Loucy (cell line): ENCODE measurements around the gene GTF3C4.

Source experiments
- H2AFZ ChIP-seq: fragments of 200-600 bp; sonication (generic); 2 replicates; pipeline ENCODE4 v1.6.0; 2016; ENCODE audit warnings: antibody characterized with exemption, mild to moderate bottlenecking, low read length, moderate library complexity
- H3F3A ChIP-seq: fragments of 200-600 bp; 2 replicates; pipeline ENCODE4 v1.6.0; 2016; ENCODE audit warnings: antibody characterized with exemption, low read depth, mild to moderate bottlenecking
- H3K27me3 ChIP-seq: fragments of 200-600 bp; sonication (generic); 2 replicates; pipeline ENCODE4 v1.6.1; 2014; ENCODE audit warnings: low read length, mild to moderate bottlenecking; ENCODE audit not compliant: insufficient read depth, poor library complexity, severe bottlenecking
- H3K36me3 ChIP-seq: fragments of 200-600 bp; sonication (generic); 2 replicates; pipeline ENCODE4 v1.6.1; 2016; ENCODE audit warnings: low read length; ENCODE audit not compliant: insufficient read depth
- H3K4me1 ChIP-seq: fragments of 200-600 bp; sonication (generic); 2 replicates; pipeline ENCODE4 v1.5.1; 2014; ENCODE audit warnings: low read length, mild to moderate bottlenecking; ENCODE audit not compliant: insufficient read depth, poor library complexity, severe bottlenecking
- H3K4me2 ChIP-seq: fragments of 200-600 bp; sonication (generic); 2 replicates; pipeline ENCODE4 v1.6.0; 2014; ENCODE audit warnings: antibody characterized with exemption, low read length, low read depth, mild to moderate bottlenecking; ENCODE audit not compliant: poor library complexity, severe bottlenecking
- H3K4me3 ChIP-seq: fragments of 200-600 bp; sonication (generic); 2 replicates; pipeline ENCODE4 v1.5.1; 2014; ENCODE audit warnings: low read length, mild to moderate bottlenecking, mixed read lengths; ENCODE audit not compliant: poor library complexity, severe bottlenecking
- H3K79me2 ChIP-seq: fragments of 200-600 bp; sonication (generic); 2 replicates; pipeline ENCODE4 v1.6.1; 2014; ENCODE audit warnings: low read length; ENCODE audit not compliant: insufficient read depth
- H3K9ac ChIP-seq: fragments of 200-600 bp; sonication (generic); 2 replicates; pipeline ENCODE4 v1.6.0; 2014; ENCODE audit warnings: mild to moderate bottlenecking, low read depth, low read length, moderate library complexity; ENCODE audit not compliant: poor library complexity, severe bottlenecking
- H3K9me2 ChIP-seq: fragments of 200-600 bp; sonication (generic); replicated peaks from 2 replicates; pipeline ENCODE4 v1.6.1; 2016; ENCODE audit warnings: low read depth, low read length, mixed read lengths
- H3K9me3 ChIP-seq: fragments of 200-600 bp; sonication (generic); 2 replicates; pipeline ENCODE4 v1.6.1; 2014; ENCODE audit warnings: mild to moderate bottlenecking, antibody characterized with exemption, low read length, low read depth; ENCODE audit not compliant: insufficient read depth
- H4K20me1 ChIP-seq: fragments of 200-600 bp; sonication (generic); 2 replicates; pipeline ENCODE4 v1.6.0; 2014; ENCODE audit warnings: antibody characterized with exemption, low read length, mild to moderate bottlenecking; ENCODE audit not compliant: insufficient read depth, poor library complexity, severe bottlenecking
- EZH2phosphoT487 ChIP-seq: fragments of 200-600 bp; IDR thresholded peaks from 2 replicates; pipeline ENCODE4 v1.6.1; 2018; ENCODE audit warnings: antibody characterized with exemption, mild to moderate bottlenecking, moderate library complexity, borderline replicate concordance
- TF ChIP-seq, protein P1 (sequence below): fragments of 200-600 bp; sonication (generic); conservative IDR thresholded peaks from 2 replicates; pipeline ENCODE4 v1.5.1; 2014; ENCODE audit warnings: mild to moderate bottlenecking, antibody characterized with exemption, low read length

Gene GTF3C4

DNA sequence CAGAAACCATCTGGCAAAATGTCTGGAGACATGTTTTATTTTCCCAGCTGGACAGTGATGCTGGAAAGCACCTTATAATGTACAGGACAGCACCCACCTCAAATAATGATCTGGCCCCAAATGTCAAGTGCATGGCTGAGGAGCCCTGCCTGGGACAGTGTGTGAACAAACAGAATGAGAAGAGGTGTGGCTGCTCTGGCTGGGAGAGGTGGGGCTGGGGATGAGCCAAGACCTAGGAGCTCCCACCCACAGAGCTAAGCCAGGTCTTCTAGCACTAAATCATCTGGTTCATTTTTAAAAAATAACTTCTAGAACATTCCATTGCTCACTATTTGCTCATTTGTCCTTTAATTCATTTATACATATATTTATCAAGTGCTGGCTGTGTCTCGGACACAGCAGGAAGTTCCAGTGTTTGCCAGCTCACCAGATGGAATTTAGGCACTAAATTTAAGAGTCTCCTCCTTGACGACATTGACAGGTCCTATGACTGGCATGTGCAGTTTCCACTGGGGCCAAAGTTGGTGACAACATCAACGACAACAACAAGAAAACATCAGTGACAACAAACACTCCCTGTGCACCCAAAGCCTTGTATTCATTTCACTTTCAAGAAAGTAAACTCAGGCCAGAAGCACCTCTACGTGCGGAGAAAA is 59.1 kb downstream of the GTF3C4 start:
- no peaks in the 10 kb centered on the region for H4K20me1 ChIP-seq
- H3K79me2 ChIP-seq: no peaks in the 10 kb centered on the region
- no peaks in the 10 kb centered on the region for H3K4me1 ChIP-seq
- no peak overlapping the region for H3K9ac ChIP-seq
- no peaks in the 10 kb centered on the region for H3K36me3 ChIP-seq
- H3K9me3 ChIP-seq: no peaks in the 10 kb centered on the region
- no peaks in the 10 kb centered on the region for H3K9me2 ChIP-seq
- TF ChIP-seq EZH2phosphoT487: no peak
- TF ChIP-seq, protein P1, sequence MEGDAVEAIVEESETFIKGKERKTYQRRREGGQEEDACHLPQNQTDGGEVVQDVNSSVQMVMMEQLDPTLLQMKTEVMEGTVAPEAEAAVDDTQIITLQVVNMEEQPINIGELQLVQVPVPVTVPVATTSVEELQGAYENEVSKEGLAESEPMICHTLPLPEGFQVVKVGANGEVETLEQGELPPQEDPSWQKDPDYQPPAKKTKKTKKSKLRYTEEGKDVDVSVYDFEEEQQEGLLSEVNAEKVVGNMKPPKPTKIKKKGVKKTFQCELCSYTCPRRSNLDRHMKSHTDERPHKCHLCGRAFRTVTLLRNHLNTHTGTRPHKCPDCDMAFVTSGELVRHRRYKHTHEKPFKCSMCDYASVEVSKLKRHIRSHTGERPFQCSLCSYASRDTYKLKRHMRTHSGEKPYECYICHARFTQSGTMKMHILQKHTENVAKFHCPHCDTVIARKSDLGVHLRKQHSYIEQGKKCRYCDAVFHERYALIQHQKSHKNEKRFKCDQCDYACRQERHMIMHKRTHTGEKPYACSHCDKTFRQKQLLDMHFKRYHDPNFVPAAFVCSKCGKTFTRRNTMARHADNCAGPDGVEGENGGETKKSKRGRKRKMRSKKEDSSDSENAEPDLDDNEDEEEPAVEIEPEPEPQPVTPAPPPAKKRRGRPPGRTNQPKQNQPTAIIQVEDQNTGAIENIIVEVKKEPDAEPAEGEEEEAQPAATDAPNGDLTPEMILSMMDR: no peak
- H2AFZ ChIP-seq: no peak overlapping the region
- H3F3A ChIP-seq: no peaks in the 10 kb centered on the region
- H3K4me2 ChIP-seq: no peak overlapping the region
- no peak overlapping the region for H3K4me3 ChIP-seq
- no peaks in the 10 kb centered on the region for H3K27me3 ChIP-seq

DNA sequence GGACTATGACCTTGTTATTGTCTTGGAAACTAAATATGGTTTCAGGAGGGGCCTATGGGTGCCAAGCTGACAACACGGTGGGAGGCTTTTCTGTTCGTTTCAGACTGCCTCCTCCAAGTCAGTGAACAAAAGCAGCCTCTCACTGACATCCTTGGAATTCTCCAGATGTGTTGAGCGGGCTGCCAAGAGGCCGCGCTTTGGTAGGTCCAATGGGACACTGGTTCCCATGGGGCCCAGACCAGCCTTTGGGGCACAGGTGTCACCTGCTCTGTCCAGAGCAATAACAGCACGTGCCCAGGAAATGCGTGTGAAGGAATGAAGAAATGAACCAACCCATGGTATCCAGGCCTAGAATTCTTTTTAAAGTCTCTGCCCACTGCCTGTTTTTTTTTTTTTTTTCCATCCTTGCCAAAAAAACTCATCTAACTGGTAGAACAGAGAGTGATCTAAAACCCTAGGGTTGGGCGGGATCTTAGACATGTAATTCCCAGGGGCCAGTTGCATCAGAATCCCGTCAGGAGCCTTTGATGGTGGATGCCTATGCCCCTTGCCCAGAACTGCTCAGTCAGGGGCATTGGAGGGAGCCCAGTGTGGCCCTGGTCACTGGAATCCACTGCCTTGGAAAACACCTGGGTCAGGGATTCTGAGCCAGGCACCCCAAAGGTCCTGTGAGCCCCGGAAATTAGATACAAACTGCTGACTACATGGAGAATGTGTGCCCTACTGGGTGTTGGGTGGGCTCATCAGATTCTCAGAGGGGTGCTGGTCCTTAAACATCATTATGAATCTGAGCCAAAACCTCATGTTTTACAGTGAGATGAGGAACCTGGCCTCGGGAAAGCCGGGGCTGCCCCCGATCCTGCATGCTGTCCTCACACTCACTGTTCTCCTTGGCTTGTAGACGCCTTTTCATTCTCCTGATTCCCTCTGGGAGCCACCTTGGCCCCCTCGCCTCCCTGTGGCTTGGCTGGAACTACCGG is 60.1 kb downstream of the GTF3C4 start:
- no peaks in the 10 kb centered on the region for H3K79me2 ChIP-seq
- H3K9me2 ChIP-seq: no peaks in the 10 kb centered on the region
- no peak overlapping the region for H3K4me3 ChIP-seq
- H2AFZ ChIP-seq: no peak overlapping the region
- H3K36me3 ChIP-seq: no peaks in the 10 kb centered on the region
- H3K4me2 ChIP-seq: no peak overlapping the region
- H3K9me3 ChIP-seq: no peaks in the 10 kb centered on the region
- H3K4me1 ChIP-seq: no peaks in the 10 kb centered on the region
- TF ChIP-seq EZH2phosphoT487: no peak
- TF ChIP-seq, protein P1: no peak
- no peaks in the 10 kb centered on the region for H4K20me1 ChIP-seq
- H3K9ac ChIP-seq: no peak overlapping the region
- no peaks in the 10 kb centered on the region for H3K27me3 ChIP-seq
- H3F3A ChIP-seq: no peaks in the 10 kb centered on the region

DNA sequence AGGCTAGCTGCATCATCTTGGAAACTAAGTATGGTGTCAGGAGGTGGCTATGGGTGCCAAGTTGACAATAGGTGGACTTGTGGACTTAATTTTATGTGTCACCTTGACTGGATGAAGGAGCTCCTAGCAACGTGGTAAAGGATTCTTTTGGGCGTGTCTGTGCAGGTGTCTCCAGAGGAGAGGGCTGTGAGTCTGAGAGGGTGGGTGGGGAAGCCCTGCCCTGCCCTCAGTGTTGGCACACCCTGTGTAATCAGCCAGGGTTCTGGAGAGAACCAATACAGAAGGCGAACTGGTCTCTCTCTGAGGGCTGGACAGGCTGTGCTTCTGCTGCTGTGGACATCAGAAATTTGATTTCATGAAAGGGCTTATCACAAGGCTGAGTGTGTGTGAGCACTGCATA is 61.0 kb downstream of the GTF3C4 start:
- no peaks in the 10 kb centered on the region for H3K4me1 ChIP-seq
- H3K9ac ChIP-seq: no peak overlapping the region
- H3F3A ChIP-seq: no peaks in the 10 kb centered on the region
- H3K4me3 ChIP-seq: no peak overlapping the region
- H3K27me3 ChIP-seq: no peaks in the 10 kb centered on the region
- H4K20me1 ChIP-seq: no peaks in the 10 kb centered on the region
- no peak overlapping the region for H3K4me2 ChIP-seq
- H2AFZ ChIP-seq: no peak overlapping the region
- H3K36me3 ChIP-seq: no peaks in the 10 kb centered on the region
- TF ChIP-seq, protein P1: no peak
- no peak for TF ChIP-seq EZH2phosphoT487
- no peaks in the 10 kb centered on the region for H3K9me2 ChIP-seq
- H3K9me3 ChIP-seq: no peaks in the 10 kb centered on the region
- H3K79me2 ChIP-seq: no peaks in the 10 kb centered on the region
